SK-N-MC (cell line): ENCODE measurements around the gene RIBC1.

Source experiments
- EZH2 ChIP-seq: fragments of 200-600 bp; sonication (generic); IDR thresholded peaks from one replicate; pipeline ENCODE4 v1.6.1; 2017; ENCODE audit warnings: antibody characterized with exemption
- FOXP2 ChIP-seq: optimal IDR thresholded peaks from 2 replicates; pipeline ENCODE3; 2011; ENCODE audit warnings: mild to moderate bottlenecking, moderate library complexity; ENCODE audit not compliant: insufficient read depth; ENCODE audit errors: extremely low read length, control extremely low read depth
- POLR2AphosphoS5 ChIP-seq: IDR thresholded peaks from 2 replicates; pipeline ENCODE4 v1.6.1; 2012; ENCODE audit warnings: mild to moderate bottlenecking, low read depth, low read length, borderline replicate concordance

DNA sequence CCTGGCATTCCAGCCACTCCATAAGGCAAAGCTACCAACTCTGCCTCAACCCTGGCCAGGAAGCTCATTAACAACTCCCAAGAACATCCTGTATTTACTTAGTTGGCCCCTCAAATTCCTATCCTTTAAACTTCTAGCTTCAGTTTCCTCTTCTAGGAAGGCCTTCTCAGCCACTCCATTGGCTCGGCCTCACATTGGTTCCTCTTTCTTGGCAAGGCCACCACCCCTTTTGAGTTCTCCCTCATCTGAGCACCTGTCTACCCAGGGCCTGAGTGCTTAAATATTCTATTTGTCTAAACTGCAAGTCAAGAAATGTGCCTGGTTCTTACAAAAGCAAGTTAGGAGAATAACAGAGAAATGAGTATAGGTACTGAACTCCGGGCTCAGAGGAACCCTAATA, 10.2 kb upstream of the RIBC1 start:
- no peak for TF ChIP-seq EZH2
- no peak for TF ChIP-seq POLR2AphosphoS5
- no peak for TF ChIP-seq FOXP2
